Mesenchymal stem cell (in vitro differentiated cells and primary cell): ENCODE data around the gene TMEM179B.

Experiments
- DNase-seq: peaks from one replicate; pipeline ENCODE4 v3.0.0-alpha.2; 2013
- H2AFZ ChIP-seq: one replicate; pipeline ENCODE4 v1.6.1; 2013; ENCODE audit warnings: low read depth, mild to moderate bottlenecking, control low read depth, inconsistent platforms, low read length, moderate library complexity
- H2AK5ac ChIP-seq: 2 replicates; pipeline ENCODE4 v1.6.1; 2013; ENCODE audit warnings: low read length, moderate library complexity, mild to moderate bottlenecking, inconsistent platforms; ENCODE audit not compliant: severe bottlenecking
- H2BK120ac ChIP-seq: one replicate; pipeline ENCODE4 v1.6.1; 2013; ENCODE audit warnings: low read depth, mild to moderate bottlenecking, inconsistent platforms, low read length, moderate library complexity
- H2BK12ac ChIP-seq, 2 experiments: one replicate each; pipeline ENCODE4 v1.6.1; 2013; ENCODE audit warnings: inconsistent platforms in 2 of 2, low read length in 2 of 2, mild to moderate bottlenecking in 2 of 2, moderate library complexity in 2 of 2, control low read depth in 1 of 2
- H2BK15ac ChIP-seq: one replicate; pipeline ENCODE4 v1.6.1; 2013; ENCODE audit warnings: mild to moderate bottlenecking, low read depth, inconsistent platforms; ENCODE audit not compliant: poor library complexity, severe bottlenecking
- H2BK5ac ChIP-seq: 2 replicates; pipeline ENCODE4 v1.6.1; 2013; ENCODE audit warnings: low read depth, mild to moderate bottlenecking, low read length, control low read depth, inconsistent platforms; ENCODE audit not compliant: poor library complexity, severe bottlenecking
- H3K14ac ChIP-seq, 2 experiments: one replicate each; pipeline ENCODE4 v1.6.1; 2013; ENCODE audit warnings: inconsistent platforms in 2 of 2, low read length in 2 of 2, control low read depth in 1 of 2, mild to moderate bottlenecking in 1 of 2, moderate library complexity in 1 of 2
- H3K18ac ChIP-seq, 2 experiments: one replicate each; pipeline ENCODE4 v1.6.1; 2013; ENCODE audit warnings: inconsistent platforms in 2 of 2, low read length in 2 of 2, control low read depth in 1 of 2, low read depth in 1 of 2, mild to moderate bottlenecking in 1 of 2
- H3K23ac ChIP-seq, 2 experiments: one replicate each; pipeline ENCODE4 v1.6.1; 2013; ENCODE audit warnings: inconsistent platforms in 2 of 2, low read length in 2 of 2, mild to moderate bottlenecking in 2 of 2, moderate library complexity in 2 of 2, control low read depth in 1 of 2
- H3K27ac ChIP-seq: 2 replicates; pipeline ENCODE4 v1.5.1; 2013; ENCODE audit warnings: mild to moderate bottlenecking, moderate library complexity, low read length, control low read depth, inconsistent platforms; ENCODE audit not compliant: poor library complexity, severe bottlenecking
- H3K27me3 ChIP-seq, 2 experiments: 2 replicates each; pipeline versions ENCODE4 v1.6.1 to v1.7.0; 2013; ENCODE audit warnings: low read length in 2 of 2, mild to moderate bottlenecking in 2 of 2, moderate library complexity in 2 of 2, control low read depth in 1 of 2, inconsistent platforms in 1 of 2; ENCODE audit not compliant: control insufficient read depth in 1 of 2, insufficient read depth in 1 of 2
- H3K36me3 ChIP-seq, 2 experiments: 2 replicates each; pipeline versions ENCODE4 v1.6.1 to v1.7.0; 2013; ENCODE audit warnings: low read length in 2 of 2, control low read depth in 1 of 2, inconsistent platforms in 1 of 2, low read depth in 1 of 2, mild to moderate bottlenecking in 1 of 2; ENCODE audit not compliant: insufficient read depth in 2 of 2, control insufficient read depth in 1 of 2
- H3K4ac ChIP-seq, 2 experiments: one replicate each; pipeline ENCODE4 v1.6.1; 2013; ENCODE audit warnings: inconsistent platforms in 2 of 2, low read length in 2 of 2, mild to moderate bottlenecking in 2 of 2, moderate library complexity in 2 of 2, control low read depth in 1 of 2, low read depth in 1 of 2
- H3K4me1 ChIP-seq: 2 replicates; pipeline ENCODE4 v1.6.1; 2013; ENCODE audit warnings: low read depth, low read length, control low read depth; ENCODE audit not compliant: control insufficient read depth, insufficient read depth
- H3K4me2 ChIP-seq: 2 replicates; pipeline ENCODE4 v1.6.1; 2013; ENCODE audit warnings: low read length, mild to moderate bottlenecking, inconsistent platforms; ENCODE audit not compliant: poor library complexity, severe bottlenecking
- H3K4me3 ChIP-seq, 2 experiments: 2 replicates each; pipeline versions ENCODE4 v1.5.1 to v1.7.0; 2013; ENCODE audit warnings: low read length in 2 of 2, mild to moderate bottlenecking in 2 of 2, control low read depth in 1 of 2, low read depth in 1 of 2; ENCODE audit not compliant: insufficient read depth in 1 of 2
- H3K79me1 ChIP-seq: replicated peaks from 2 replicates; pipeline ENCODE4 v1.6.1; 2013; ENCODE audit warnings: mild to moderate bottlenecking, control low read depth, low read length, inconsistent platforms; ENCODE audit not compliant: poor library complexity, severe bottlenecking
- H3K9ac ChIP-seq: 2 replicates; pipeline ENCODE4 v1.7.0; 2013; ENCODE audit warnings: mild to moderate bottlenecking, low read length, moderate library complexity
- H3K9me3 ChIP-seq: 2 replicates; pipeline ENCODE4 v1.7.0; 2013; ENCODE audit warnings: mild to moderate bottlenecking, low read length; ENCODE audit not compliant: control insufficient read depth
- H4K8ac ChIP-seq: one replicate; pipeline ENCODE4 v1.6.1; 2013; ENCODE audit warnings: inconsistent platforms, mild to moderate bottlenecking, low read length, moderate library complexity
- H4K91ac ChIP-seq: one replicate; pipeline ENCODE4 v1.6.1; 2013; ENCODE audit warnings: mild to moderate bottlenecking, low read length, inconsistent platforms
- WGBS: methylation state at CpG from one replicate; pipeline ENCODE4 v1.1.7; 2013; ENCODE audit warnings: mixed read lengths; 5-methylcytosine and 5-hydroxymethylcytosine counted together

TMEM179B gene

DNA sequence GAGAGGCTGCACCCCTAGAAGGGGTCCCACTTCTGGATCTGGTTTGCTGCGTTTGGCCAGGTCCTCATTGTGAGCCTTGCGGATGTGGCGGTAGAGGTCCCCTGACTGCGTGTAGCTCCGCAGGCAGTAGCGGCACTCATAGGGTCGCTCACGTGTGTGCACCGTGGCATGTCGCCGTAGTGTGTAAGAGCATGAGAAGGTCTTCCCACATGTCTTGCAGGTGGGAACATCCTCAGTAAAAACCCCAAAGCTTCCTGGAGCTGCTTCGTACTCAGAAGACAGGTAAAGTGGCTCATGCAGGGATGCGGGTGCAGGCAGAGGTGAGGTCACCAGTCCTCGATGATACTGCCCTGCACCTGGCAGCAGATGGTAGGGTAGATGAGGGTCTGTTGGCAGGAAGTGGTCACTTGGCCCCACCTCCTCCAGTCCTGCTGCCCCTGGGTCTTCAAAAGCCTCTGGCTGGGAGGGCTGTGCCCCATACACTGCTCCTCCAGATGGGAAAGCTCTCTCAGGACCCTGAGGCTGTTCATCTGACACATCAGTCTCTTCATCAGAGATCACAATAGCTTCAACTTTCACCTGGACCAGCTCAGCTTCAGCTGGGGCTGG, 34.9 kb upstream of the TMEM179B start:
- no peaks in the 10 kb centered on the region for H3K27me3 ChIP-seq
- H3K9me3 ChIP-seq: no peaks in the 10 kb centered on the region
- no peak overlapping the region for H2BK5ac ChIP-seq
- no peak overlapping the region for H3K4me2 ChIP-seq
- H3K36me3 ChIP-seq: peaks cover 16 to 33% of the 10 kb centered on the region in 2 experiments
- no peak overlapping the region for H2AK5ac ChIP-seq
- H4K8ac ChIP-seq: no peak overlapping the region
- peaks cover 14% of the 10 kb centered on the region for H3K4me1 ChIP-seq
- no peak overlapping the region for H2BK120ac ChIP-seq
- H3K27ac ChIP-seq: no peak overlapping the region
- 96% methylated on average over 14 of the region's 14 CpGs for WGBS
- no peak overlapping the region for H3K4ac ChIP-seq
- peak overlapping the region; percentile 16 for H4K91ac ChIP-seq
- H3K14ac ChIP-seq: no peak overlapping the region
- no peak overlapping the region for H2BK12ac ChIP-seq
- no peak overlapping the region for H3K18ac ChIP-seq
- DNase-seq: no peak
- H2BK15ac ChIP-seq: no peak overlapping the region
- H2AFZ ChIP-seq: no peak overlapping the region
- H3K4me3 ChIP-seq: no peak overlapping the region
- H3K79me1 ChIP-seq: peaks cover 23% of the 10 kb centered on the region
- no peak overlapping the region for H3K9ac ChIP-seq
- H3K23ac ChIP-seq: no peak overlapping the region

DNA sequence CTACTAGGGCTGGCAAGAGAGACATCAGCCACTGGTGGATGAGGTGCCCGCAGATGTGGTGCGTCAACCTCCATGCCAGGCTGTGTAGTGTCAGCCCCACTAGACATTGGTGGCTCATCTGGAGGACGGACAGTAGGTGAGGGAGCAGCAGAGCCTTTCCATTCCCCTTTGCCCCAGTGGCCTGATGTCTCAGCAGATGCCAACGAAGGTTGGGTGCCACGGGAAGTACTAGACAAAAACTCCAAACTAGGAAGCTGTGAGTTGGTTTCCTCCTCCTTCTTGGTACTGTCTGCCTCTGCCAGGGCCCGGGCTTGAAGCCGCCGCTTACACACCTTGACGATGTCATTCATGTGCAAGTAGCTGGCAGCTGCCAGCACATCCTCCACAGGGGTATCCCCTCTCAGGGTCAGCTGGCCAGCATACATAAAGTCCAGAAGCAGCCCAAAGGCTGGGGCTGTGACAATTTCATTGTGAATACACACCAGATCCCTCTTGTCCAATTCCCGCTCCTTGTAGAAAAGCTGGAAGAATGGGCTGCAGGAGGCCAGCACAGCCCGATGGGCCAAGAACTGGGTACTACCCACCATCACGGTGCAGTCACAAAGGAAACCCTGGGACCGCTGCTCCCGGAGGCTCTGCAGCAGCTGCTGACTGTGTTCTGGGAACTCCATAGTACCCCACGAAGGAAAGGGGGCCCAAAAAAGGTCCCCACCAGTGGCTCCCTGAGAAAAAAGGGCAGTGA, 34.0 kb upstream of the TMEM179B start:
- H3K14ac ChIP-seq: no peak overlapping the region
- no peak overlapping the region for H2BK5ac ChIP-seq
- H3K9me3 ChIP-seq: no peaks in the 10 kb centered on the region
- H3K27me3 ChIP-seq: no peaks in the 10 kb centered on the region
- peak overlapping the region; percentile 63 for H2AK5ac ChIP-seq
- peak overlapping the region; percentile 25 for H4K91ac ChIP-seq
- H2BK12ac ChIP-seq: peak overlapping the region; percentile 6 to 46
- H3K18ac ChIP-seq: peak overlapping the region; percentile 19 to 60
- no peak overlapping the region for H2AFZ ChIP-seq
- 95% methylated on average over 15 of the region's 15 CpGs for WGBS
- H4K8ac ChIP-seq: peak overlapping the region; percentile 86
- peak overlapping the region; percentile 77 for H2BK15ac ChIP-seq
- H3K4ac ChIP-seq: peak overlapping the region; percentile 32 to 46
- no peak overlapping the region for H3K27ac ChIP-seq
- DNase-seq: no peak
- H3K79me1 ChIP-seq: peaks cover 23% of the 10 kb centered on the region
- H3K36me3 ChIP-seq: peaks cover 16 to 33% of the 10 kb centered on the region in 2 experiments
- H3K9ac ChIP-seq: peak overlapping the region; percentile 89
- H3K4me1 ChIP-seq: peaks cover 11% of the 10 kb centered on the region
- H3K23ac ChIP-seq: no peak overlapping the region
- peak overlapping the region; percentile 57 for H3K4me2 ChIP-seq
- no peak overlapping the region for H2BK120ac ChIP-seq
- H3K4me3 ChIP-seq: peak overlapping the region in 1 of 2 experiments; percentile 87

DNA sequence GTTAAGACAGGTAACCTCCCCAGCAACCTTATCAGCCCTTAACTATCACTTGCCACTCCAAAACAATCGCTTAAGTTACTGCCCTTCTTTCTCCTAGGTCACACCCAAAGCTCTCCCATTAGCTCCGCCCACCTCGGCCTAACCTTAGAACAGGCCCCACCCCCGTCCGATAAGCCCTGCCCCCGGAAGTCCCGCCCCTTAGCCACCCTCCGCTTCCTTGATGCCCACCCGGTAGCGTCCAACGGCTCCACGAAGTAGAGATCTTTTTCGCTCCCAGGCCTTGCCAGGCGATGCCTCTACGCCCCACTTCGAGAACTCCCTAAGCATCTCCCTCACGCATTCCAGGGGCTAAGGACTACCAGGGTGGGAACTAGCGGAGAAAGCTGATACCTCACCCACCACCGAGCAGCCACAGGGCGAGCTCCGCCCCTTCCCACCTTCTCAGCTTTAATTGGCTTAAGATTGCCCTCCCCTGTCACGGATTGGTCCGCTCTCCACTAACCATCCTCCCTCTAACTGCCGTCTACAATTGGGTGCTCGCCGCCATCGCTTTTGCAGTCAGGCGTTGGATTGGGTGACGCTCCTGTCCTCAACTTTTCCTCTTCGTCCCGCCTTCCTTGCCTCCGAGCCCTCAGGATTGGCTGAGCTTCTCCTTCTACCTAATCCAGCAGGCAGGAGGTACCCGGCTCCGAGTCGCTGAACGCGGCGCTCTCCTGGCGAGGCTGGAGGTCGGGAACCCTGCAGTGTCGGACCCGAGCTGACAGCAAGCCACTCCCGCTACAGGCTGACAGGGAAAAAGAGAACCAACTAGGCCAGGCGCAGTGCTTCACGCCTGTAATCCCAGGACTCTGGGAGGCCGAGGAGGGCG, 33.2 kb upstream of the TMEM179B start, which contains the start of gene ZBTB3:
TSS of gene ZBTB3 (minus strand) at position 425 of the 868 bp plus-strand sequence. CDS start 496 bp downstream, outside the sequence.
- H2BK12ac ChIP-seq: peak within 1 kb of the TSS; percentile 46 to 57
- peak within 1 kb of the TSS; percentile 100 for H4K8ac ChIP-seq
- peaks cover 11% of the 10 kb centered on the region for H3K4me1 ChIP-seq
- H3K27me3 ChIP-seq: no peaks in the 10 kb centered on the region
- peak within 1 kb of the TSS; percentile 69 for H2AFZ ChIP-seq
- peaks cover 23% of the 10 kb centered on the region for H3K79me1 ChIP-seq
- peak within 1 kb of the TSS; percentile 96 for H3K27ac ChIP-seq
- peak within 1 kb of the TSS; percentile 73 for H3K4me2 ChIP-seq
- peaks cover 16 to 27% of the 10 kb centered on the region in 2 experiments for H3K36me3 ChIP-seq
- peak within 1 kb of the TSS; percentile 99 for H4K91ac ChIP-seq
- no peak within 1 kb of the TSS for H3K14ac ChIP-seq
- peak within 1 kb of the TSS; percentile 63 for H2AK5ac ChIP-seq
- no peak within 1 kb of the TSS for H3K23ac ChIP-seq
- no peaks in the 10 kb centered on the region for H3K9me3 ChIP-seq
- peak within 1 kb of the TSS; percentile 46 to 75 for H3K4ac ChIP-seq
- H3K18ac ChIP-seq: peak within 1 kb of the TSS; percentile 87 to 94
- WGBS: 2% methylated on average over 47 of the region's 47 CpGs
- peak within 1 kb of the TSS; percentile 89 for H3K9ac ChIP-seq
- DNase-seq: peak; percentile 100
- H3K4me3 ChIP-seq: peak within 1 kb of the TSS; percentile 79 to 87
- H2BK15ac ChIP-seq: peak within 1 kb of the TSS; percentile 97
- no peak within 1 kb of the TSS for H2BK5ac ChIP-seq
- H2BK120ac ChIP-seq: peak within 1 kb of the TSS; percentile 94
